Esophagus squamous epithelium (tissue), 4 donors: ENCODE measurements around the gene SPATS2L.
A peak's percentile ranks its signal among the peaks of the same experiment; 100 is the strongest.

Source experiments
- CTCF ChIP-seq, 6 experiments: fragments of 450-650 bp in 4 of 6; fragments of 200-600 bp in 2 of 6; sonication (generic) in 2 of 6; IDR thresholded peaks; one replicate each; pipeline ENCODE4 v1.5.1; 2016 to 2019; ENCODE audit warnings: antibody characterized with exemption in 6 of 6, mild to moderate bottlenecking in 4 of 6, moderate library complexity in 4 of 6
- POLR2A ChIP-seq, 4 donors: fragments of 450-650 bp; IDR thresholded peaks; one replicate each; pipeline ENCODE4 v1.6.1; 2017; ENCODE audit warnings: antibody characterized with exemption in 4 of 4, mild to moderate bottlenecking in 4 of 4, moderate library complexity in 3 of 4

GRCh38 chr2:200300638-200301314, 5.7 kb upstream of the SPATS2L start:
- TF ChIP-seq POLR2A (IDR thresholded peaks at IDR 0.05): no peak
- TF ChIP-seq CTCF (IDR thresholded peaks at IDR 0.05): peak in 3 of 6 experiments; percentile 23 to 40 (median 35)
